ENCODE data around the gene HDHD5.

The HDHD5 gene

GRCh38 chr22:17158568-17159503 is at the start of gene HDHD5:
Gene HDHD5, minus strand, starts transcription at chr22:17159277. Its CDS starts 26 bp downstream, at chr22:17159251.
- DNase-seq (ENCODE audit: low read depth) = peak; percentile 92

GRCh38 chr22:17205432-17205831 is 46.4 kb upstream of the HDHD5 start:
- DNase-seq (ENCODE audit: low read depth) = no peak

GRCh38 chr22:17201285-17201945 is 42.3 kb upstream of the HDHD5 start:
- DNase-seq (ENCODE audit: low read depth) = no peak

GRCh38 chr22:17199003-17199731 is 40.1 kb upstream of the HDHD5 start:
- DNase-seq (ENCODE audit: low read depth) = no peak

- DNase-seq (ENCODE audit: low read depth) = no peak
Observed at GRCh38 chr22:17198170-17199002, 39.3 kb upstream of the HDHD5 start.

- no peak for DNase-seq (ENCODE audit: low read depth)
Observed at GRCh38 chr22:17194213-17194612, 35.1 kb upstream of the HDHD5 start.

- no peak for DNase-seq (ENCODE audit: low read depth)
Observed at GRCh38 chr22:17192186-17192585, 33.1 kb upstream of the HDHD5 start.

GRCh38 chr22:17191163-17191784 is 32.2 kb upstream of the HDHD5 start:
- peak; percentile 60 for DNase-seq (ENCODE audit: low read depth)

- no peak for DNase-seq (ENCODE audit: low read depth)
Observed at GRCh38 chr22:17190702-17191101, 31.6 kb upstream of the HDHD5 start.

- no peak for DNase-seq (ENCODE audit: low read depth)
Observed at GRCh38 chr22:17176715-17177114, 17.6 kb upstream of the HDHD5 start.

GRCh38 chr22:17172029-17172833 is 13.2 kb upstream of the HDHD5 start:
- DNase-seq (ENCODE audit: low read depth) = no peak

GRCh38 chr22:17171153-17172028 is 12.3 kb upstream of the HDHD5 start:
- peak; percentile 92 for DNase-seq (ENCODE audit: low read depth)

- DNase-seq (ENCODE audit: low read depth) = no peak
Observed at GRCh38 chr22:17167486-17167885, 8.4 kb upstream of the HDHD5 start.

- peak; percentile 37 for DNase-seq (ENCODE audit: low read depth)
Observed at GRCh38 chr22:17164392-17165024, 5.4 kb upstream of the HDHD5 start.

- no peak for DNase-seq (ENCODE audit: low read depth)
Observed at GRCh38 chr22:17162731-17163130, 3.7 kb upstream of the HDHD5 start.

GRCh38 chr22:17161991-17162390 is 2.9 kb upstream of the HDHD5 start:
- DNase-seq (ENCODE audit: low read depth) = peak; percentile 47

GRCh38 chr22:17159504-17159951 is 451 bp upstream of the HDHD5 start:
- peak; percentile 50 for DNase-seq (ENCODE audit: low read depth)

GRCh38 chr22:17158176-17158567 is 905 bp downstream of the HDHD5 start:
- no peak for DNase-seq (ENCODE audit: low read depth)

GRCh38 chr22:17157714-17158113 is 1.4 kb downstream of the HDHD5 start:
- no peak for DNase-seq (ENCODE audit: low read depth)
